H1 (cell line): ENCODE results near the gene DMC1. TPM values are rescaled to one million over a fixed set of nuclear protein-coding genes. Genes with fewer than 3 reads are reported as not detected.

ENCODE experiments used
- CTCF ChIA-PET: fragments of 300-600 bp; sonication (Branson Sonifier 250); formaldehyde crosslinking; loops from one replicate; lab custom pipeline; 2021; ENCODE audit not compliant: partially characterized antibody; lab: Charles Lee
- POLR2A ChIA-PET: fragments of 300-600 bp; sonication (Branson Sonifier 250); formaldehyde crosslinking; loops from one replicate; lab custom pipeline; 2021; ENCODE audit warnings: inconsistent platforms; ENCODE audit not compliant: partially characterized antibody; lab: Charles Lee
- DNase-seq, 2 experiments: peaks; one replicate each; pipeline versions ENCODE4 v3.0.0 to v3.0.0-alpha.2; 2010 to 2022; ENCODE audit warnings: low spot score in 2 of 2, low read depth in 1 of 2, mixed read lengths in 1 of 2
- FAIRE-seq: peaks from 2 replicates; lab custom pipeline; 2011; peaks lifted over from hg19 to GRCh38; lab: Jason Lieb, UNC
- H2AFZ ChIP-seq: 2 replicates; pipeline ENCODE4 v1.8.1; 2012; ENCODE audit warnings: low read length, inconsistent platforms
- H2AK5ac ChIP-seq: 2 replicates; pipeline ENCODE4 v1.6.1; 2013; ENCODE audit warnings: low read depth, low read length
- H2BK120ac ChIP-seq: replicated peaks from 2 replicates; pipeline ENCODE3; 2013; ENCODE audit warnings: low read depth, low read length, inconsistent platforms
- H2BK12ac ChIP-seq: 2 replicates; pipeline ENCODE4 v1.6.1; 2013; ENCODE audit warnings: low read depth, low read length
- H2BK15ac ChIP-seq: 2 replicates; pipeline ENCODE4 v1.6.1; 2013; ENCODE audit warnings: low read length
- H2BK20ac ChIP-seq: 2 replicates; pipeline ENCODE4 v1.6.1; 2013; ENCODE audit warnings: low read length
- H2BK5ac ChIP-seq: 2 replicates; pipeline ENCODE4 v1.6.1; 2013; ENCODE audit warnings: low read depth, low read length
- H3K14ac ChIP-seq: 2 replicates; pipeline ENCODE4 v1.6.1; 2013; ENCODE audit warnings: inconsistent platforms; ENCODE audit not compliant: insufficient read length
- H3K18ac ChIP-seq: 2 replicates; pipeline ENCODE4 v1.6.1; 2013; ENCODE audit warnings: low read length; ENCODE audit errors: extremely low read depth
- H3K23ac ChIP-seq: 2 replicates; pipeline ENCODE4 v1.6.1; 2013; ENCODE audit warnings: inconsistent platforms; ENCODE audit not compliant: insufficient read length
- H3K23me2 ChIP-seq: 2 replicates; pipeline ENCODE4 v1.6.1; 2013; ENCODE audit warnings: low read depth, low read length
- H3K27ac ChIP-seq: 2 replicates; pipeline ENCODE4 v1.6.1; 2011; ENCODE audit warnings: low read depth, low read length, inconsistent platforms
- H3K27me3 ChIP-seq, 4 experiments: replicated peaks in 1 of 4; 1 replicate in 1 of 4; 2 replicates in 3 of 4; pipeline versions ENCODE4 v1.6.1 to v1.8.1; 2011 to 2013; ENCODE audit warnings: low read length in 3 of 4, mild to moderate bottlenecking in 3 of 4, inconsistent platforms in 2 of 4, mixed read lengths in 2 of 4, moderate library complexity in 1 of 4; ENCODE audit not compliant: control insufficient read depth in 3 of 4, insufficient read depth in 3 of 4; ENCODE audit errors: extremely low read depth in 1 of 4
- H3K36me3 ChIP-seq, 4 experiments: 2 replicates each; pipeline versions ENCODE4 v1.6.1 to v1.8.1; 2011 to 2013; ENCODE audit warnings: mild to moderate bottlenecking in 4 of 4, low read length in 3 of 4, moderate library complexity in 2 of 4, control low read depth in 1 of 4, inconsistent platforms in 1 of 4; ENCODE audit not compliant: insufficient read depth in 4 of 4, control insufficient read depth in 2 of 4
- H3K4ac ChIP-seq: replicated peaks from 2 replicates; pipeline ENCODE3; 2013; ENCODE audit warnings: low read length, low read depth, mixed read lengths, inconsistent platforms; ENCODE audit not compliant: insufficient read length
- H3K4me1 ChIP-seq, 4 experiments: replicated peaks in 1 of 4; 1 replicate in 1 of 4; 2 replicates in 3 of 4; pipeline versions ENCODE4 v1.6.1 to v1.8.1; 2011 to 2013; ENCODE audit warnings: low read length in 3 of 4, inconsistent platforms in 2 of 4, mixed read lengths in 1 of 4; ENCODE audit not compliant: insufficient read depth in 4 of 4, control insufficient read depth in 3 of 4
- H3K4me2 ChIP-seq, 2 experiments: 2 replicates each; pipeline versions ENCODE4 v1.6.1 to v1.8.1; 2011 to 2013; ENCODE audit warnings: low read depth in 2 of 2, low read length in 2 of 2, control low read depth in 1 of 2, inconsistent platforms in 1 of 2, mild to moderate bottlenecking in 1 of 2; ENCODE audit not compliant: insufficient read depth in 1 of 2
- H3K4me3 ChIP-seq, 4 experiments: fragments of 200-600, 300-600 bp in 1 of 4; sonication (generic), shearing (Covaris generic), sonication (Bioruptor Twin) in 1 of 4; 2 replicates each; pipeline versions ENCODE4 v1.5.1 to v1.8.1; 2011 to 2016; ENCODE audit warnings: low read length in 4 of 4, low read depth in 3 of 4, control low read depth in 2 of 4, inconsistent platforms in 2 of 4, mild to moderate bottlenecking in 2 of 4, mixed read lengths in 1 of 4, moderate library complexity in 1 of 4; ENCODE audit not compliant: insufficient read depth in 2 of 4; ENCODE audit errors: extremely low read depth in 1 of 4
- H3K56ac ChIP-seq: replicated peaks from 2 replicates; pipeline ENCODE3; 2013; ENCODE audit warnings: low read depth, mild to moderate bottlenecking, mixed read lengths, low read length, inconsistent platforms; ENCODE audit not compliant: insufficient read length
- H3K79me1 ChIP-seq: 2 replicates; pipeline ENCODE4 v1.6.1; 2013; ENCODE audit warnings: low read depth, low read length, control low read depth
- H3K79me2 ChIP-seq, 2 experiments: 2 replicates each; pipeline versions ENCODE4 v1.6.1 to v1.8.1; 2012 to 2013; ENCODE audit warnings: low read length in 2 of 2, mild to moderate bottlenecking in 2 of 2, inconsistent platforms in 1 of 2; ENCODE audit not compliant: insufficient read depth in 2 of 2, control insufficient read depth in 1 of 2
- H3K9ac ChIP-seq, 4 experiments: replicated peaks in 1 of 4; 1 replicate in 1 of 4; 2 replicates in 3 of 4; pipeline versions ENCODE4 v1.6.1 to v1.8.1; 2011 to 2013; ENCODE audit warnings: low read depth in 3 of 4, low read length in 3 of 4, control low read depth in 2 of 4, mild to moderate bottlenecking in 2 of 4, moderate library complexity in 2 of 4, inconsistent platforms in 1 of 4; ENCODE audit errors: extremely low read depth in 1 of 4
- H3K9me3 ChIP-seq, 2 experiments: 2 replicates each; pipeline versions ENCODE4 v1.6.1 to v1.8.1; 2012 to 2013; ENCODE audit warnings: mild to moderate bottlenecking in 2 of 2, moderate library complexity in 2 of 2, control low read depth in 1 of 2, inconsistent platforms in 1 of 2, low read depth in 1 of 2, low read length in 1 of 2, mixed read lengths in 1 of 2; ENCODE audit not compliant: insufficient read depth in 2 of 2
- H4K20me1 ChIP-seq, 2 experiments: replicated peaks in 1 of 2; 2 replicates each; pipeline versions ENCODE3 to v1.8.1; 2011 to 2013; ENCODE audit warnings: inconsistent platforms in 2 of 2, low read length in 2 of 2, mild to moderate bottlenecking in 1 of 2; ENCODE audit not compliant: insufficient read depth in 2 of 2, control insufficient read depth in 1 of 2
- H4K5ac ChIP-seq: 2 replicates; pipeline ENCODE4 v1.6.1; 2013; ENCODE audit warnings: low read length, low read depth, mixed read lengths, inconsistent platforms; ENCODE audit not compliant: insufficient read length
- H4K8ac ChIP-seq: 2 replicates; pipeline ENCODE4 v1.8.0; 2013; ENCODE audit warnings: mild to moderate bottlenecking, moderate library complexity, low read length, inconsistent platforms; ENCODE audit not compliant: insufficient read depth; ENCODE audit errors: extremely low read depth
- H4K91ac ChIP-seq: replicated peaks from 2 replicates; pipeline ENCODE3; 2013; ENCODE audit warnings: low read length, mixed read lengths, inconsistent platforms; ENCODE audit not compliant: insufficient read length
- ASH2L ChIP-seq: fragments of 200-600, 300-600 bp; sonication (generic); IDR thresholded peaks from one replicate; pipeline ENCODE4 v1.7.1; 2017; ENCODE audit warnings: low read length
- CREB1 ChIP-seq: IDR thresholded peaks from 2 replicates; pipeline ENCODE4 v1.6.1; 2012; ENCODE audit warnings: inconsistent platforms
- JUND ChIP-seq: IDR thresholded peaks from 2 replicates; pipeline ENCODE4 v1.6.1; 2011; ENCODE audit warnings: mild to moderate bottlenecking, improper control_type of control experiment, low read length
- KDM4A ChIP-seq: IDR thresholded peaks from one replicate; pipeline ENCODE4 v1.7.1; 2012; ENCODE audit warnings: low read depth, mild to moderate bottlenecking, moderate library complexity, low read length, inconsistent platforms; ENCODE audit not compliant: severe bottlenecking
- PHF8 ChIP-seq: fragments of 200-600 bp; sonication (generic); conservative IDR thresholded peaks from 2 replicates; pipeline ENCODE4 v1.7.1; 2012; ENCODE audit warnings: low read depth, mild to moderate bottlenecking, inconsistent platforms, low read length, moderate library complexity
- RBBP5 ChIP-seq: IDR thresholded peaks from 2 replicates; pipeline ENCODE4 v1.7.1; 2012; ENCODE audit warnings: low read depth, mild to moderate bottlenecking, inconsistent platforms, low read length, moderate library complexity, borderline replicate concordance
- SP2 ChIP-seq: IDR thresholded peaks from 2 replicates; pipeline ENCODE4 v1.6.1; 2012; ENCODE audit warnings: mild to moderate bottlenecking, low read length, inconsistent platforms
- SP4 ChIP-seq: IDR thresholded peaks from 2 replicates; pipeline ENCODE4 v1.6.1; 2012; ENCODE audit warnings: low read length, inconsistent platforms
- TAF1 ChIP-seq: IDR thresholded peaks from 2 replicates; pipeline ENCODE4 v1.6.1; 2011; ENCODE audit warnings: mild to moderate bottlenecking, low read depth, low read length
- WGBS, 2 experiments: shearing (Covaris generic) in 1 of 2; methylation state at CpG; one replicate each; pipeline versions ENCODE4 v1.1.6 to v1.1.7; 2013 to 2015; ENCODE audit warnings: low lambda C conversion rate in 2 of 2, mixed read lengths in 2 of 2, inconsistent platforms in 1 of 2, low coverage in 1 of 2, missing lambda C conversion rate in 1 of 2; ENCODE audit not compliant: insufficient replicate concordance in 2 of 2, insufficient coverage in 1 of 2, insufficient read length in 1 of 2; ENCODE audit errors: extremely low coverage in 1 of 2, missing lambda C conversion rate in 1 of 2; 5-methylcytosine and 5-hydroxymethylcytosine counted together
- polyA plus RNA-seq, 7 experiments: library from polyadenylated mRNA; depleted of rRNA in 3 of 7; stranded (reverse) in 5 of 7; unstranded in 2 of 7; fragments of >200 nt in 5 of 7; fragments of 200-250 nt in 2 of 7; gene quantifications; 1 replicate in 5 of 7; 2 replicates in 1 of 7; 4 replicates in 1 of 7; pipeline versions ENCODE4 v1.2.1 to v1.2.3, GENCODE V29; 2011 to 2013; ENCODE audit warnings: missing spikeins in 2 of 7, mixed read lengths in 2 of 7
- total RNA-seq: library from RNA; stranded (reverse); fragmentation: NEBNext Ultra II Directional; extraction: Animal tissue kit (Norgen Biotek cat#: 25700); gene quantifications from 2 replicates; pipeline ENCODE4 v1.2.1, GENCODE V29; 2021

Gene DMC1
- total and polyA plus RNA-seq, 2 of the 8 experiments (the other 6 are each of a cell fraction or from before 2014, with no cell fraction given) = 3.8 to 7.2 TPM

DNA sequence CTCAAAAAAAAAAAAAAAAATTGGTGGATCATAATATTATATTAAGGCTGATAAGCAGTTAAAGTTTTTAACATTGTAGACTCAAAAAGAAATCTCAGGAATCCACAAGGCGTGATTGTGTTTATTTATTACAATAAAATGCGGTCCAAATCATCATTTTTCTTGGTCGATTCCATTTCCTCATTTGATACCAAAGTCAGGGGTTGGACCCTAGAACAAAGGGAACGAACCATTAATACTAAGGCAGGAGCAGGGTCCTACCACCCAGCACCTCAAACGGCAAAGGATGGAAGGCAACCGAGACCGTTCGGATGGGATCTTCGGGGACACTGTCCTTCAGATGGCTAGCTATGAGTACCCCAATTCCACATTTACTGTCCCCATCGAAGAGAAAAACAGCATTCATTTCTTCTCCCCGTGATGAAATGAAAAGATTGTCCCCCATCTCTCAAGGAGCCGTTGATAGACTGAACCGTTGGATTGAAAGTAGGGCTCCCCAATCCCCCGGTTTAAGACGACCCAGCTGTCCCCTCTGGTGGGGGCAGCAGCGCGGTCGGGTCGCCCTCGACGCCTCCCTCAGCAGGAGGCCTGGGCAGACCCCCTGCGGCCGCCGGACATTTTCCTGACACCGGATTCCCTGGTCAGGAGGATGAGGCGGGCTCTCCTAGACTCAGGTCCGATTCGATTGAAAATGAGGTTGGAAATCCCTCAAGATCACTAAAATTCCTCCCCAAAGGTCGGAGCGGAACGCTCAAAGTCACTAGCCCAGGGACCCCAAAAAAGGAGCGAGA, 607 bp downstream of the DMC1 start:
- H4K91ac ChIP-seq = peak overlapping the region; percentile 92

More for the DNA sequence above, 607 bp downstream of the DMC1 start:
- Histone ChIP-seq H3K4me1 (peaks cover 4 to 12% (median 7%) of the 10 kb centered on the region in 4 experiments; a peak in 5 of 7 replicates), H3K4me2 (peak overlapping the region; percentile 96 to 97), H3K56ac (peak overlapping the region; percentile 90), H3K79me2 (no peaks in the 10 kb centered on the region), H3K36me3 (no peaks in the 10 kb centered on the region), H3K23ac (no peak overlapping the region), H3K14ac (peak overlapping the region; percentile 84), H2BK120ac (peak overlapping the region; percentile 38), H3K9me3 (no peaks in the 10 kb centered on the region), H3K79me1 (no peaks in the 10 kb centered on the region), H3K23me2 (peaks cover 15% of the 10 kb centered on the region; the same call in 1 of the 2 replicates), H2BK15ac (no peak overlapping the region), H3K27me3 (no peaks in the 10 kb centered on the region), H2AK5ac (peak overlapping the region; percentile 41; the same call in 1 of the 2 replicates), H3K18ac (peak overlapping the region; percentile 88), H3K4me3 (peak overlapping the region; percentile 63 to 92 (median 92)), H2BK20ac (no peak overlapping the region), H2AFZ (peak overlapping the region; percentile 92; the same call in 1 of the 2 replicates), H2BK5ac (peak overlapping the region; percentile 92; the same call in 1 of the 2 replicates), H4K8ac (peak overlapping the region; percentile 100; the same call in 1 of the 2 replicates), H4K20me1 (no peaks in the 10 kb centered on the region), H3K27ac (peak overlapping the region; percentile 87), H3K9ac (peak overlapping the region; percentile 65 to 97 (median 96)), H2BK12ac (peak overlapping the region; percentile 45; the same call in 1 of the 2 replicates), H3K4ac (peak overlapping the region; percentile 94), H4K5ac (peak overlapping the region; percentile 90)
- DNase-seq (peak in 1 of 2 experiments; percentile 80), FAIRE-seq (peak; percentile 7)
- CTCF ChIA-PET = interaction anchor here (1.3 to 2.2 kb wide), 2 partner anchors 45 to 135 kb away, joined by 3 to 5 read pairs; no protein-coding TSS in a partner anchor
- TF ChIP-seq RBBP5 (0 out of 2 replicates have a peak, but pooled peaks have one; percentile 35), SP2 (no peak), KDM4A (peak; percentile 32), CREB1 (no peak), ASH2L (peak; percentile 7), SP4 (0 out of 2 replicates have a peak, but pooled peaks have one; percentile 17), PHF8 (no peak), JUND (0 out of 2 replicates have a peak, but pooled peaks have one; percentile 41), TAF1 (peak; percentile 63; the same call in 1 of the 2 replicates)
- POLR2A ChIA-PET = interaction anchor here (0.7 to 3.2 kb wide), 10 partner anchors 10 to 255 kb away, joined by 3 to 23 read pairs (median 4); no protein-coding TSS in a partner anchor
- WGBS, 2 experiments = 29% methylated on average over 32 of the region's 32 CpGs; no CpG with 5 or more reads in 1 of the 2 experiments
